Measurements from ENCODE around the gene EIF1B. TPM values are rescaled to one million over a fixed set of nuclear protein-coding genes. Genes with fewer than 3 reads are reported as not detected.

Gene EIF1B
- total RNA-seq, 2 donors from 2014 or later = 36.3 to 36.8 TPM

DNA sequence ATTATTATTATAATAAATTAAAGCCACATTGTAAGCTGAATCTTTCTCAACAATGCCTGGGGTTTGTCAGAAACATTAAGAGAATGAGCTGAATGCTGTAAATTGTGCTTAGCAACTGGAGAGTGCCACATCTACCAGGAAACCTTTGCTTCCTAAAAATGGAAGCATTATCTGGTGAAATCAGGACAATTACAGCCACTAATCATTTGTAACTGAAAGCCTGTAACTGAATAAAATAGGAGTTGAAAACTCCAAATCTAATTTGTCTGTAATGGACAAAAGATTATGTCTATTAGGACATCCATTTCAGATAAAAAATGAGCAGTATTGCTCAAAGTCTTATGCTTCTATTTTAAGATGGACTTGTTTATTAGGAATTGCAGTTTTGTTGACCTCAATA is 32.2 kb downstream of the EIF1B start:
- Mint-ChIP-seq H3K36me3 (ENCODE audit: low read depth) (no peaks in the 10 kb centered on the region), H3K27ac (no peak overlapping the region), H3K4me3 (no peak overlapping the region), H3K4me1 (peaks cover 13% of the 10 kb centered on the region), H3K9me3 (no peaks in the 10 kb centered on the region), H3K27me3 (peaks cover 4% of the 10 kb centered on the region)
- ATAC-seq (replicated peaks) = no peak

- no peak for ATAC-seq (replicated peaks)
- H3K36me3 Mint-ChIP-seq (ENCODE audit: low read depth) = no peaks in the 10 kb centered on the region
- no peak overlapping the region for H3K4me3 Mint-ChIP-seq
- no peaks in the 10 kb centered on the region for H3K4me1 Mint-ChIP-seq
- peaks cover 14% of the 10 kb centered on the region for H3K27me3 Mint-ChIP-seq
- H3K27ac Mint-ChIP-seq = no peak overlapping the region
- H3K9me3 Mint-ChIP-seq = peaks cover 6% of the 10 kb centered on the region
Measured at GRCh38 chr3:40350529-40350928, 41.0 kb downstream of the EIF1B start.

GRCh38 chr3:40355410-40355809 is 45.9 kb downstream of the EIF1B start:
- no peak for ATAC-seq (replicated peaks)
- no peaks in the 10 kb centered on the region for H3K4me1 Mint-ChIP-seq
- no peaks in the 10 kb centered on the region for H3K36me3 Mint-ChIP-seq (ENCODE audit: low read depth)
- no peak overlapping the region for H3K4me3 Mint-ChIP-seq
- H3K27me3 Mint-ChIP-seq = peaks cover 15% of the 10 kb centered on the region
- H3K9me3 Mint-ChIP-seq = peaks cover 6% of the 10 kb centered on the region
- H3K27ac Mint-ChIP-seq = no peak overlapping the region

DNA sequence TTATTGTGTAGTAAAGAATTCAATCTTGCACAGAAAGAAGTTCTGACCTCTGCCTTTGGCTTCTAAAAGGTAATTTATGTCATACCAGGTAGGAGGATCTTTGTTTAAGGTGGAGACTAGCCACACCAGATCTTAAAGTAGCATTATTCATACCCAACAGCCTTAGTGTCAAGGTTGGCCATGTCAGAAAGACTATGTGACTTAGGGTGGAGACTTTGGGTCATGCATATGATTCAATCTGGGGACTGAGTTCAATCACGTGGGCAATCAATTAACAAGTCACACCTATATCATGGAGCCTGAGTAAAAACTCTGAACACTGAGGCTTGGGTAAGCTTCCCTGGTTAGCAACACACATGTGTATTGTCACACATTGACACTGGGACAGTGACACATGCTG is 48.9 kb downstream of the EIF1B start:
- Mint-ChIP-seq H3K36me3 (ENCODE audit: low read depth) (no peaks in the 10 kb centered on the region), H3K4me1 (no peaks in the 10 kb centered on the region), H3K27ac (no peak overlapping the region), H3K27me3 (peaks cover 11% of the 10 kb centered on the region), H3K9me3 (no peaks in the 10 kb centered on the region), H3K4me3 (no peak overlapping the region)
- no peak for ATAC-seq (replicated peaks)

Other genes with a start within 250 kb of the EIF1B start
- gene ENTPD3, start 77.5 kb downstream of the EIF1B start, total RNA-seq = not detected
- 1,000 to 10,000 TPM; 2,493 to 3,227 TPM for gene RPL14, start 147.6 kb downstream of the EIF1B start, total RNA-seq
- 1 to 10 TPM; 1.5 to 2.5 TPM for gene ZNF619, start 167.4 kb downstream of the EIF1B start, total RNA-seq
- 1 to 10 TPM; 2.3 to 3.6 TPM for gene ZNF620, start 196.3 kb downstream of the EIF1B start, total RNA-seq
- 10 to 100 TPM; 19.1 to 19.9 TPM for gene ZNF621, start 215.3 kb downstream of the EIF1B start, total RNA-seq

Data from activated T-helper 17 cell treated with anti-CD3 and anti-CD28 coated beads, Interleukin-2, amount 50 U/mL, for 72 hours (primary cell).